ENCODE results near the gene MOV10.

MOV10 gene

DNA sequence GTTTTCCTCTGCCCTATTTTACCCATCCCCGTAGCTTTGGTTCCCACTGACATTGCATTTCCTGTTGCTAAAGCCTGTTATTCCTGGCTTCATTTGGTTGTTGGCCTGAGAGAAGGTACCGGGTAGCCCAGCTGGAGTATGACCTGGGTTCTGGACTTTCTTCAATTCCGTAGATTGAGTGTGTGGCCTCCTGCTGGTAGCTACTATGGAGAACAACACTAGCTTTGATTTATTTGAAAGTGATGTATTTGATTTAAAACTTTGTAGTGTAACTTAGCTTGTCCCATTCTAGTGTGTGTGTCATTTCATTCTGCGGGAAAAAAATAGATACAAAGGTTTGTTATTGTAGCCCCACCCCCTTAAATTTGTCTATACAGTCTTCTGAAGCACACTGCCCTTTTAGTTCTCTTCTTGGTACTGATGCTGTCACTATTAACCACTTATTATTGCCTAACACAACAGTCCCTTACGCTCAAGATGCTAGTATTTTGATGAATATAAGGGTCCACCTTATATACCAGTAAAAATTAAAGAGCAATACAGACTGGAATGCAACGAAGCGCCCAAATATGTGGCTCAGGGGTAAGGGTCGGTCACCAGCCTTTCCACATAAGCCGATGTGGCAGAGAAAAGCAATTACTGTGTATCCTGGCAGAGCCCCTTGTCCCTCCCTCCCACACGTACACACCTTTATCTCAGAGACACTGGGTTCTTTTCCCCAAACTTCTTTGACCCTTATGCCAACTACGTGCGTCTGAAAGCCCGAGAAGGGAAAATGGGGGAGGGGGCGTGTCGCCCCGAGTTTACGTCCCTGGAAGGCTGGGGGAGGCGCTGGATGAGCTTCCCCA is 643 bp upstream of the MOV10 start:
- TF ChIP-seq, protein P1, sequence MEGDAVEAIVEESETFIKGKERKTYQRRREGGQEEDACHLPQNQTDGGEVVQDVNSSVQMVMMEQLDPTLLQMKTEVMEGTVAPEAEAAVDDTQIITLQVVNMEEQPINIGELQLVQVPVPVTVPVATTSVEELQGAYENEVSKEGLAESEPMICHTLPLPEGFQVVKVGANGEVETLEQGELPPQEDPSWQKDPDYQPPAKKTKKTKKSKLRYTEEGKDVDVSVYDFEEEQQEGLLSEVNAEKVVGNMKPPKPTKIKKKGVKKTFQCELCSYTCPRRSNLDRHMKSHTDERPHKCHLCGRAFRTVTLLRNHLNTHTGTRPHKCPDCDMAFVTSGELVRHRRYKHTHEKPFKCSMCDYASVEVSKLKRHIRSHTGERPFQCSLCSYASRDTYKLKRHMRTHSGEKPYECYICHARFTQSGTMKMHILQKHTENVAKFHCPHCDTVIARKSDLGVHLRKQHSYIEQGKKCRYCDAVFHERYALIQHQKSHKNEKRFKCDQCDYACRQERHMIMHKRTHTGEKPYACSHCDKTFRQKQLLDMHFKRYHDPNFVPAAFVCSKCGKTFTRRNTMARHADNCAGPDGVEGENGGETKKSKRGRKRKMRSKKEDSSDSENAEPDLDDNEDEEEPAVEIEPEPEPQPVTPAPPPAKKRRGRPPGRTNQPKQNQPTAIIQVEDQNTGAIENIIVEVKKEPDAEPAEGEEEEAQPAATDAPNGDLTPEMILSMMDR (IDR thresholded peaks at IDR 0.05) = peak; percentile 61
- no peak for TF ChIP-seq ZFX (IDR thresholded peaks at IDR 0.05; ENCODE audit: borderline replicate concordance)
- H3K27ac ChIP-seq = peak overlapping the region; percentile 68

DNA sequence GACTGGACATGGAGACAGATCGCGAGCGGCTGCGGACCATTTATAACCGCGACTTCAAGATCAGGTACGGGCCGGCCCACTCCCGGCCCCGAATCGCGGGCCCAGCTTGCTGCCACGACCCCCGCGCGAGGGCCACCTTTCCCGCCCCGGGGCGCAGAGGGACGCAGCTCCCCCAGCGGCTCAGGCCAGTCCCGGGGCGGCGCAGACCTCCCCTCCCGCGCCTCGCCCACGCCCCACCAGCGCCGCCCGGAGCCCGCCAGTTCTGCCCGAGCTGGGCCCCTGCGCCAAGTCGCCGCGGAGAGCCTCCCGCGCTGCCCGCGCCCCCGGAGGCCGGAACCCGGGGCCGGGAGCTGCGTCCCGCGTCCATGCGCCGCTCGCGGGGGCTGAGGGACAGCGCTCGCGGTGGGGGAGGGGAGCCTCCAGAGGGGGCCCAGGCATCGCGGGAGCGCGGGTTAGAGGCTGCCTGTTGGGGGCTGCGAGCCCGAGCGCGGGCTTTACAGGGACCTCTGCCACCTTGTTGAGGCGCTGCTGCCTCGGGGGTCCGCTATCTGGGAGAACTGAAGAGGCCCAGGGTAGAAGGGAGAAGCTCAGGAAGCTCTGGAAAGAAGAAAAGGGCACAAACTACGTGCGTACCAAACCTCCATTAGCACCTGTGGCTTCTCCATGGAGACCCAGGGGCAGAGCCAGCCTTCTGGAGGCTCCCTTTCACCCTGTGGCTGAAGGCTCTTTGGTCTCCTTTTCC is 698 bp downstream of the MOV10 start:
- peak overlapping the region; percentile 68 for H3K27ac ChIP-seq
- TF ChIP-seq, protein P1 (IDR thresholded peaks at IDR 0.05) = peak; percentile 19; the same call in 1 of the 2 replicates
- TF ChIP-seq ZFX (IDR thresholded peaks at IDR 0.05; ENCODE audit: borderline replicate concordance) = no peak

DNA sequence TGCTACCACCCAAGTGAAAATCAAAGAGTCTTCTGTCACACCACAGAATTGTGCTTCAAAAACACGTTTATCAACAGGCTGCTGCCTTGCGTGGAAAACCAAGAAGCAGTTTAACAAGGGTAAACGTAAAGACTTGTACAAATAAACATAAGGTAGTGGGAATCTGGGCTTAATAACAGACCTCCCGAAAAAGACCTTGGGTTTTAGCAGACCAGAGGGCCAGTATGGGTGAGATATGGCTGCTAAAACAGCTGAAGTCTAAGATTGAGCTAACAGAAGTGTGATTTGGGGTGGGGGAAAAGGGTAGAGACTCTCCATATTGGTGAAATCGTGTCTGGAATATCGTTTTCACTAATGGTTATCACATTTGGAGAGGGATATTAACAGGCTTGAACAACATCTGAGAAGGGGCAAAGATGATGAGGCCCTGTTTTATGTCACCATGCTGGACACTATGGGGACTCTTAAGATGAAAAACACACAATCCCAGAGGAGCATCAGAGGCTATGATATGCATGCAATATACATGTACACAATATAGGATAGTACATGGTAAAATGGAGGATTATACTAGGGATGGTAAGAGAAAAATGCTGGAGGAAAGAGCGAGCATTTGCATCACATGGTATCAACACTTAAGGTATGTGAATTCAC is 1.4 kb downstream of the MOV10 start:
- no peak overlapping the region for H3K27ac ChIP-seq
- no peak for TF ChIP-seq ZFX (IDR thresholded peaks at IDR 0.05; ENCODE audit: borderline replicate concordance)
- TF ChIP-seq, protein P1 (IDR thresholded peaks at IDR 0.05) = no peak

DNA sequence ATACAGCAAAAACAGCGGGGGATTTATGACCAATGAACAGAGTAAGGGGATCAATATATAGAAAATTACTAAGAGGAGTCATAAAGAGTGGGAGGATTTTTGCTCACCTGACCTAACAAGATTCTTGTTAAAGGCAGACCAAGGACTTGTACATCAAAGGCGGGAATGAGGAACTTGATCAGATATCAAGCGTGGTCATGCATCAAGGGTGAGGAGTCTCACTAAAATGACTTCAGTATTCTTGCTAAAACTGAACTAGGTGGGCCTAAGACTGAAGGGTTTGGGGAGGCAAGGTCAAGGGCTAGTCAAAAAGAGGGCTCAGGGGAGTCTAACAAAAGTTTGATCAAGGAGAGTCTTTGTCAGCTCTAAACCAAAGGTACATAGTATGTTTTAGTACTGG is 2.1 kb downstream of the MOV10 start:
- H3K27ac ChIP-seq = no peak overlapping the region
- TF ChIP-seq, protein P1 (IDR thresholded peaks at IDR 0.05) = no peak
- TF ChIP-seq ZFX (IDR thresholded peaks at IDR 0.05; ENCODE audit: borderline replicate concordance) = no peak

DNA sequence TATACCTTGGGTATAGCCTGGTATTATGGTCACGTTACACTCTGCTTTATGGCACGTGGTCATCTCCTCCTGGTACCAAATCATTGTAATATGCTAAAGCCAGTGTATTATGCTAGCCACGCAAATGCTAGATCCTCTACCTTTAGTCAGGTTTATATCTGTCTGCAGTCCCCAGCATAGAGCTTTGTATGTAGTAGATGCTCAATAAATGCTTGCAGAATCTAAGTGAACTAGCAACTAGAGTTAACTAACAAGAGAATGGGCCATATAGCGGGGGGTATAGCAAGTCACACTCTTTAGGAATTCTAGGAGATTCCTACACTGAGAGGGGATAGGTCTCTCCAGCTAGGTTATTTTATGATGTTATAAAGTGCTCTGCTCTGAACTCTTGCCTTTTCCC is 3.0 kb downstream of the MOV10 start:
- no peak overlapping the region for H3K27ac ChIP-seq
- TF ChIP-seq ZFX (IDR thresholded peaks at IDR 0.05; ENCODE audit: borderline replicate concordance) = no peak
- TF ChIP-seq, protein P1 (IDR thresholded peaks at IDR 0.05) = no peak

DNA sequence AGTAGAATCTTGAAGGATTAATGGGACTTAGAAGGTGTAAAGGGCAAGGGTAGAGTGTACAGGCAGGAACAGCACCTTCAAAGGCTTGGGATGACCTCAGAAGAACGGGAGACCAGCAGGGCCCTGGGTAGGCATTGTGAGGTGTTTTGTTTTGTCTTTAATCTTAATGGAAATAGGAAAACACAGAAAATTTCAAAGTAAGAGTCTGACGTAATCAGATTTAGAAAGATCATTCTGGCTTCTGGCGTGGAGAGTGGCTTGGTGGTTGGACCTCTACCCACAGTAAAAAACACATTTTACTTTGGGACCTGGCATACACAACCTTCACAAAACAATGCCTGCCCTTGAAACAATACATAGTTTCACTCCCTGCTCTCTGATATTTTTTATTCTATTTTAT is 4.1 kb downstream of the MOV10 start:
- TF ChIP-seq, protein P1 (IDR thresholded peaks at IDR 0.05) = no peak
- TF ChIP-seq ZFX (IDR thresholded peaks at IDR 0.05; ENCODE audit: borderline replicate concordance) = no peak
- H3K27ac ChIP-seq = no peak overlapping the region

Data from 22Rv1 (cell line).